Activated CD8-positive, alpha-beta memory T cell treated with anti-CD3 and anti-CD28 coated beads, Interleukin-2, amount 50 U/mL, for 48 hours (primary cell): ENCODE data around the gene LRRFIP1.
A peak's percentile ranks its signal among the peaks of the same experiment; 100 is the strongest.
"Not testable (repeated sequence)": the region's sequence is repeated elsewhere in the genome, so short reads cannot be mapped to it uniquely, and the experiment has no call there.

Experiments
- DNase-seq: peaks from one replicate; pipeline ENCODE4 v3.0.0-alpha.2; 2020

Gene LRRFIP1

GRCh38 chr2:237666606-237667005 lies 39.2 kb downstream of the LRRFIP1 start:
- no peak for DNase-seq

- not testable (repeated sequence) for DNase-seq
These were observed 39.7 kb downstream of the LRRFIP1 start for GRCh38 chr2:237667050-237667576.

- no peak for DNase-seq
These were observed 40.5 kb downstream of the LRRFIP1 start for GRCh38 chr2:237667893-237668292.

- no peak for DNase-seq
These were observed 41.1 kb downstream of the LRRFIP1 start for GRCh38 chr2:237668440-237668839.

GRCh38 chr2:237669283-237669627 lies 41.9 kb downstream of the LRRFIP1 start:
- no peak for DNase-seq

GRCh38 chr2:237669628-237670392 lies 42.4 kb downstream of the LRRFIP1 start:
- DNase-seq, result no peak

GRCh38 chr2:237670641-237671040 lies 43.3 kb downstream of the LRRFIP1 start:
- DNase-seq, result no peak

GRCh38 chr2:237671466-237672138 lies 44.2 kb downstream of the LRRFIP1 start:
- no peak for DNase-seq

- no peak for DNase-seq
These were observed 45.3 kb downstream of the LRRFIP1 start for GRCh38 chr2:237672731-237673129.

GRCh38 chr2:237673130-237674001 lies 46.0 kb downstream of the LRRFIP1 start:
- DNase-seq, result peak; percentile 87

GRCh38 chr2:237674731-237675276 lies 47.4 kb downstream of the LRRFIP1 start:
- DNase-seq, result peak; percentile 82

- DNase-seq, result no peak
These were observed 47.9 kb downstream of the LRRFIP1 start for GRCh38 chr2:237675316-237675715.

- DNase-seq, result no peak
These were observed 53.5 kb downstream of the LRRFIP1 start for GRCh38 chr2:237680702-237681478.

- DNase-seq, result peak; percentile 45
These were observed 54.8 kb downstream of the LRRFIP1 start for GRCh38 chr2:237682151-237682550.

GRCh38 chr2:237682856-237683670 lies 55.7 kb downstream of the LRRFIP1 start:
- peak; percentile 32 for DNase-seq

- DNase-seq, result no peak
These were observed 58.0 kb downstream of the LRRFIP1 start for GRCh38 chr2:237685408-237685807.

- DNase-seq, result no peak
These were observed 59.3 kb downstream of the LRRFIP1 start for GRCh38 chr2:237686659-237687136.

- DNase-seq, result no peak
These were observed 60.7 kb downstream of the LRRFIP1 start for GRCh38 chr2:237688081-237688480.

GRCh38 chr2:237688541-237688940 lies 61.2 kb downstream of the LRRFIP1 start:
- DNase-seq, result peak; percentile 46

GRCh38 chr2:237689336-237690131 lies 62.1 kb downstream of the LRRFIP1 start:
- peak; percentile 56 for DNase-seq
